PC-3 (cell line): ENCODE measurements around the gene TBC1D2B.

ENCODE experiments used
- EZH2 ChIP-seq: fragments of 300-600 bp; sonication (generic); IDR thresholded peaks from one replicate; pipeline ENCODE4 v1.6.1; 2017; ENCODE audit warnings: antibody characterized with exemption, mild to moderate bottlenecking, low read length; ENCODE audit not compliant: unreplicated experiment
- EZH2phosphoT487 ChIP-seq: fragments of 300-600 bp; sonication (generic); IDR thresholded peaks from 2 replicates; pipeline ENCODE4 v1.6.1; 2018; ENCODE audit warnings: mild to moderate bottlenecking, antibody characterized with exemption, low read length, borderline replicate concordance
- TF ChIP-seq, protein P1 (sequence below): fragments of 300-600 bp; sonication (generic); conservative IDR thresholded peaks from 2 replicates; pipeline ENCODE4 v1.5.1; 2017; ENCODE audit warnings: antibody characterized with exemption, low read depth, mild to moderate bottlenecking, low read length

DNA sequence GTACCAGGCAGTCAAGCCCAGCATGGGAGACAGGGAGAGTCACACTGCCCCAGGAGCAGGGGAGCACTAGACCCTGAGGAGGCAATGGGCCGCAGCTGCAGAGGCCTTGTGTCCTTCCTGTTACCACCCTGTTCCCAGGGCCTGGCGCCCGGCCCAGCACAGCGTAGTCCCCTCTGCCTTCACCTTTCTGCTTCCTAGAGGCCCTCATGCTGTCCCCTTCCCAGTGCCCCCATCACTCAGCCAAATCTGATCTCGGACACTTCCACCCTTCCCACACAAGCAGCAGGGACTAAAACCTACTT is 6.9 kb upstream of the TBC1D2B start:
- TF ChIP-seq, protein P1, sequence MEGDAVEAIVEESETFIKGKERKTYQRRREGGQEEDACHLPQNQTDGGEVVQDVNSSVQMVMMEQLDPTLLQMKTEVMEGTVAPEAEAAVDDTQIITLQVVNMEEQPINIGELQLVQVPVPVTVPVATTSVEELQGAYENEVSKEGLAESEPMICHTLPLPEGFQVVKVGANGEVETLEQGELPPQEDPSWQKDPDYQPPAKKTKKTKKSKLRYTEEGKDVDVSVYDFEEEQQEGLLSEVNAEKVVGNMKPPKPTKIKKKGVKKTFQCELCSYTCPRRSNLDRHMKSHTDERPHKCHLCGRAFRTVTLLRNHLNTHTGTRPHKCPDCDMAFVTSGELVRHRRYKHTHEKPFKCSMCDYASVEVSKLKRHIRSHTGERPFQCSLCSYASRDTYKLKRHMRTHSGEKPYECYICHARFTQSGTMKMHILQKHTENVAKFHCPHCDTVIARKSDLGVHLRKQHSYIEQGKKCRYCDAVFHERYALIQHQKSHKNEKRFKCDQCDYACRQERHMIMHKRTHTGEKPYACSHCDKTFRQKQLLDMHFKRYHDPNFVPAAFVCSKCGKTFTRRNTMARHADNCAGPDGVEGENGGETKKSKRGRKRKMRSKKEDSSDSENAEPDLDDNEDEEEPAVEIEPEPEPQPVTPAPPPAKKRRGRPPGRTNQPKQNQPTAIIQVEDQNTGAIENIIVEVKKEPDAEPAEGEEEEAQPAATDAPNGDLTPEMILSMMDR, result no peak
- no peak for TF ChIP-seq EZH2
- no peak for TF ChIP-seq EZH2phosphoT487
